H1 (cell line): Measurements from ENCODE around the gene PRSS36. TPM values are rescaled to one million over a fixed set of nuclear protein-coding genes. Genes with fewer than 3 reads are reported as not detected.

Experiments
- CTCF ChIA-PET: fragments of 300-600 bp; sonication (Branson Sonifier 250); formaldehyde crosslinking; loops from one replicate; lab custom pipeline; 2021; ENCODE audit not compliant: partially characterized antibody; lab: Charles Lee
- POLR2A ChIA-PET: fragments of 300-600 bp; sonication (Branson Sonifier 250); formaldehyde crosslinking; loops from one replicate; lab custom pipeline; 2021; ENCODE audit warnings: inconsistent platforms; ENCODE audit not compliant: partially characterized antibody; lab: Charles Lee
- DNase-seq, 2 experiments: peaks; one replicate each; pipeline versions ENCODE4 v3.0.0 to v3.0.0-alpha.2; 2010 to 2022; ENCODE audit warnings: low spot score in 2 of 2, low read depth in 1 of 2, mixed read lengths in 1 of 2
- FAIRE-seq: peaks from 2 replicates; lab custom pipeline; 2011; peaks lifted over from hg19 to GRCh38; lab: Jason Lieb, UNC
- H2AFZ ChIP-seq: 2 replicates; pipeline ENCODE4 v1.8.1; 2012; ENCODE audit warnings: low read length, inconsistent platforms
- H2AK5ac ChIP-seq: 2 replicates; pipeline ENCODE4 v1.6.1; 2013; ENCODE audit warnings: low read depth, low read length
- H2BK120ac ChIP-seq: replicated peaks from 2 replicates; pipeline ENCODE3; 2013; ENCODE audit warnings: low read depth, low read length, inconsistent platforms
- H2BK12ac ChIP-seq: 2 replicates; pipeline ENCODE4 v1.6.1; 2013; ENCODE audit warnings: low read depth, low read length
- H2BK15ac ChIP-seq: 2 replicates; pipeline ENCODE4 v1.6.1; 2013; ENCODE audit warnings: low read length
- H2BK20ac ChIP-seq: 2 replicates; pipeline ENCODE4 v1.6.1; 2013; ENCODE audit warnings: low read length
- H2BK5ac ChIP-seq: 2 replicates; pipeline ENCODE4 v1.6.1; 2013; ENCODE audit warnings: low read depth, low read length
- H3K14ac ChIP-seq: 2 replicates; pipeline ENCODE4 v1.6.1; 2013; ENCODE audit warnings: inconsistent platforms; ENCODE audit not compliant: insufficient read length
- H3K18ac ChIP-seq: 2 replicates; pipeline ENCODE4 v1.6.1; 2013; ENCODE audit warnings: low read length; ENCODE audit errors: extremely low read depth
- H3K23ac ChIP-seq: 2 replicates; pipeline ENCODE4 v1.6.1; 2013; ENCODE audit warnings: inconsistent platforms; ENCODE audit not compliant: insufficient read length
- H3K23me2 ChIP-seq: 2 replicates; pipeline ENCODE4 v1.6.1; 2013; ENCODE audit warnings: low read depth, low read length
- H3K27ac ChIP-seq: 2 replicates; pipeline ENCODE4 v1.6.1; 2011; ENCODE audit warnings: low read depth, low read length, inconsistent platforms
- H3K27me3 ChIP-seq, 4 experiments: replicated peaks in 1 of 4; 1 replicate in 1 of 4; 2 replicates in 3 of 4; pipeline versions ENCODE4 v1.6.1 to v1.8.1; 2011 to 2013; ENCODE audit warnings: low read length in 3 of 4, mild to moderate bottlenecking in 3 of 4, inconsistent platforms in 2 of 4, mixed read lengths in 2 of 4, moderate library complexity in 1 of 4; ENCODE audit not compliant: control insufficient read depth in 3 of 4, insufficient read depth in 3 of 4; ENCODE audit errors: extremely low read depth in 1 of 4
- H3K36me3 ChIP-seq, 4 experiments: 2 replicates each; pipeline versions ENCODE4 v1.6.1 to v1.8.1; 2011 to 2013; ENCODE audit warnings: mild to moderate bottlenecking in 4 of 4, low read length in 3 of 4, moderate library complexity in 2 of 4, control low read depth in 1 of 4, inconsistent platforms in 1 of 4; ENCODE audit not compliant: insufficient read depth in 4 of 4, control insufficient read depth in 2 of 4
- H3K4ac ChIP-seq: replicated peaks from 2 replicates; pipeline ENCODE3; 2013; ENCODE audit warnings: low read length, low read depth, mixed read lengths, inconsistent platforms; ENCODE audit not compliant: insufficient read length
- H3K4me1 ChIP-seq, 4 experiments: replicated peaks in 1 of 4; 1 replicate in 1 of 4; 2 replicates in 3 of 4; pipeline versions ENCODE4 v1.6.1 to v1.8.1; 2011 to 2013; ENCODE audit warnings: low read length in 3 of 4, inconsistent platforms in 2 of 4, mixed read lengths in 1 of 4; ENCODE audit not compliant: insufficient read depth in 4 of 4, control insufficient read depth in 3 of 4
- H3K4me2 ChIP-seq, 2 experiments: 2 replicates each; pipeline versions ENCODE4 v1.6.1 to v1.8.1; 2011 to 2013; ENCODE audit warnings: low read depth in 2 of 2, low read length in 2 of 2, control low read depth in 1 of 2, inconsistent platforms in 1 of 2, mild to moderate bottlenecking in 1 of 2; ENCODE audit not compliant: insufficient read depth in 1 of 2
- H3K4me3 ChIP-seq, 4 experiments: fragments of 200-600, 300-600 bp in 1 of 4; sonication (generic), shearing (Covaris generic), sonication (Bioruptor Twin) in 1 of 4; 2 replicates each; pipeline versions ENCODE4 v1.5.1 to v1.8.1; 2011 to 2016; ENCODE audit warnings: low read length in 4 of 4, low read depth in 3 of 4, control low read depth in 2 of 4, inconsistent platforms in 2 of 4, mild to moderate bottlenecking in 2 of 4, mixed read lengths in 1 of 4, moderate library complexity in 1 of 4; ENCODE audit not compliant: insufficient read depth in 2 of 4; ENCODE audit errors: extremely low read depth in 1 of 4
- H3K56ac ChIP-seq: replicated peaks from 2 replicates; pipeline ENCODE3; 2013; ENCODE audit warnings: low read depth, mild to moderate bottlenecking, mixed read lengths, low read length, inconsistent platforms; ENCODE audit not compliant: insufficient read length
- H3K79me1 ChIP-seq: 2 replicates; pipeline ENCODE4 v1.6.1; 2013; ENCODE audit warnings: low read depth, low read length, control low read depth
- H3K79me2 ChIP-seq, 2 experiments: 2 replicates each; pipeline versions ENCODE4 v1.6.1 to v1.8.1; 2012 to 2013; ENCODE audit warnings: low read length in 2 of 2, mild to moderate bottlenecking in 2 of 2, inconsistent platforms in 1 of 2; ENCODE audit not compliant: insufficient read depth in 2 of 2, control insufficient read depth in 1 of 2
- H3K9ac ChIP-seq, 4 experiments: replicated peaks in 1 of 4; 1 replicate in 1 of 4; 2 replicates in 3 of 4; pipeline versions ENCODE4 v1.6.1 to v1.8.1; 2011 to 2013; ENCODE audit warnings: low read depth in 3 of 4, low read length in 3 of 4, control low read depth in 2 of 4, mild to moderate bottlenecking in 2 of 4, moderate library complexity in 2 of 4, inconsistent platforms in 1 of 4; ENCODE audit errors: extremely low read depth in 1 of 4
- H3K9me3 ChIP-seq, 2 experiments: 2 replicates each; pipeline versions ENCODE4 v1.6.1 to v1.8.1; 2012 to 2013; ENCODE audit warnings: mild to moderate bottlenecking in 2 of 2, moderate library complexity in 2 of 2, control low read depth in 1 of 2, inconsistent platforms in 1 of 2, low read depth in 1 of 2, low read length in 1 of 2, mixed read lengths in 1 of 2; ENCODE audit not compliant: insufficient read depth in 2 of 2
- H4K20me1 ChIP-seq, 2 experiments: replicated peaks in 1 of 2; 2 replicates each; pipeline versions ENCODE3 to v1.8.1; 2011 to 2013; ENCODE audit warnings: inconsistent platforms in 2 of 2, low read length in 2 of 2, mild to moderate bottlenecking in 1 of 2; ENCODE audit not compliant: insufficient read depth in 2 of 2, control insufficient read depth in 1 of 2
- H4K5ac ChIP-seq: 2 replicates; pipeline ENCODE4 v1.6.1; 2013; ENCODE audit warnings: low read length, low read depth, mixed read lengths, inconsistent platforms; ENCODE audit not compliant: insufficient read length
- H4K8ac ChIP-seq: 2 replicates; pipeline ENCODE4 v1.8.0; 2013; ENCODE audit warnings: mild to moderate bottlenecking, moderate library complexity, low read length, inconsistent platforms; ENCODE audit not compliant: insufficient read depth; ENCODE audit errors: extremely low read depth
- H4K91ac ChIP-seq: replicated peaks from 2 replicates; pipeline ENCODE3; 2013; ENCODE audit warnings: low read length, mixed read lengths, inconsistent platforms; ENCODE audit not compliant: insufficient read length
- ASH2L ChIP-seq: fragments of 200-600, 300-600 bp; sonication (generic); IDR thresholded peaks from one replicate; pipeline ENCODE4 v1.7.1; 2017; ENCODE audit warnings: low read length
- BACH1 ChIP-seq: IDR thresholded peaks from 2 replicates; pipeline ENCODE4 v1.6.1; 2012; ENCODE audit warnings: low read length, improper control_type of control experiment
- CHD2 ChIP-seq: IDR thresholded peaks from 2 replicates; pipeline ENCODE4 v1.6.1; 2012; ENCODE audit warnings: low read length, improper control_type of control experiment
- CTBP2 ChIP-seq: IDR thresholded peaks from 2 replicates; pipeline ENCODE4 v1.7.0; 2011; ENCODE audit warnings: borderline replicate concordance, mild to moderate bottlenecking, moderate library complexity, mixed read lengths, low read length; ENCODE audit not compliant: insufficient read depth, insufficient read length
- JUN ChIP-seq: IDR thresholded peaks from 2 replicates; pipeline ENCODE4 v1.6.1; 2011; ENCODE audit warnings: low read depth, mild to moderate bottlenecking, improper control_type of control experiment, low read length
- RAD21 ChIP-seq, 2 experiments: IDR thresholded peaks in 1 of 2; conservative IDR thresholded peaks in 1 of 2; 2 replicates each; pipeline ENCODE4 v1.6.1; 2011; ENCODE audit warnings: low read depth in 2 of 2, low read length in 2 of 2, improper control_type of control experiment in 1 of 2, inconsistent platforms in 1 of 2, mild to moderate bottlenecking in 1 of 2, moderate library complexity in 1 of 2
- SIRT6 ChIP-seq: IDR thresholded peaks from one replicate; pipeline ENCODE4 v1.7.1; 2012; ENCODE audit warnings: low read length, inconsistent platforms
- SP1 ChIP-seq: IDR thresholded peaks from 2 replicates; pipeline ENCODE4 v1.6.1; 2011; ENCODE audit warnings: low read depth, low read length
- WGBS, 2 experiments: shearing (Covaris generic) in 1 of 2; methylation state at CpG; one replicate each; pipeline versions ENCODE4 v1.1.6 to v1.1.7; 2013 to 2015; ENCODE audit warnings: low lambda C conversion rate in 2 of 2, mixed read lengths in 2 of 2, inconsistent platforms in 1 of 2, low coverage in 1 of 2, missing lambda C conversion rate in 1 of 2; ENCODE audit not compliant: insufficient replicate concordance in 2 of 2, insufficient coverage in 1 of 2, insufficient read length in 1 of 2; ENCODE audit errors: extremely low coverage in 1 of 2, missing lambda C conversion rate in 1 of 2; 5-methylcytosine and 5-hydroxymethylcytosine counted together
- polyA plus RNA-seq, 7 experiments: library from polyadenylated mRNA; depleted of rRNA in 3 of 7; stranded (reverse) in 5 of 7; unstranded in 2 of 7; fragments of >200 nt in 5 of 7; fragments of 200-250 nt in 2 of 7; gene quantifications; 1 replicate in 5 of 7; 2 replicates in 1 of 7; 4 replicates in 1 of 7; pipeline versions ENCODE4 v1.2.1 to v1.2.3, GENCODE V29; 2011 to 2013; ENCODE audit warnings: missing spikeins in 2 of 7, mixed read lengths in 2 of 7
- total RNA-seq: library from RNA; stranded (reverse); fragmentation: NEBNext Ultra II Directional; extraction: Animal tissue kit (Norgen Biotek cat#: 25700); gene quantifications from 2 replicates; pipeline ENCODE4 v1.2.1, GENCODE V29; 2021
- TF ChIP-seq, protein P1 (sequence below): IDR thresholded peaks from 2 replicates; pipeline ENCODE4 v1.6.1; 2011; ENCODE audit warnings: low read length, improper control_type of control experiment
- TF ChIP-seq, protein P2 (sequence below), 3 experiments: IDR thresholded peaks; 1 replicate in 2 of 3; 2 replicates in 1 of 3; pipeline versions ENCODE4 v1.5.1 to v1.6.1; 2011; ENCODE audit warnings: low read length in 3 of 3, mild to moderate bottlenecking in 3 of 3, inconsistent platforms in 2 of 3, low read depth in 1 of 3, moderate library complexity in 1 of 3; ENCODE audit not compliant: insufficient read depth in 1 of 3; ENCODE audit errors: control extremely low read depth in 1 of 3

PRSS36 gene
- total and polyA plus RNA-seq, 2 of the 8 experiments (the other 6 are each of a cell fraction or from before 2014, with no cell fraction given) = 1.3 to 1.9 TPM

DNA sequence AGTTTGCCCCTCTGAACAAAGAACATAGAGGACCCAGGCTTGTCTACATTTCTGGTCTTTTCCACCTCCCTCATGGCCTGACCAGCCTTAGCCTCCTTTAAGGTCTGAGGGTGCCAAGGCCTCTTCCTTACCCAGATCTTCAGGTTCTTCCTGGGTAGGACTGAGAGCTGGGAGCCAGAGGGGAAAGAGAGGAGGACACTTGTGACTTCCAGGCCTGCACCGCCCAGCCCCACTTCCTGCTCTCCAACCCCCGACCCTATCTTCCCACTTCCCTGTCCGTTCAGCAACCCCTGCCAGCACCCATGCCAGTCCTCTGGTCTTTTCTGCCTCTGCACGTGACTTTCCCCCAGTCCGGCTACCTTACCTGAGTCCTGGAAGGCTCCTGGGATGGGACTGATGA is 534 bp downstream of the PRSS36 start:
- H2BK15ac ChIP-seq = peak overlapping the region; percentile 81; the same call in 1 of the 2 replicates
- H2BK5ac ChIP-seq = peak overlapping the region; percentile 26; the same call in 1 of the 2 replicates
- no peaks in the 10 kb centered on the region for H4K20me1 ChIP-seq
- no peak overlapping the region; a peak in 2 of 4 replicates for H3K4me2 ChIP-seq
- DNase-seq (no peak), FAIRE-seq (no peak)
- H3K27me3 ChIP-seq = peaks cover 0 to 11% (median 5%) of the 10 kb centered on the region in 4 experiments; a peak in 4 of 7 replicates
- H2BK12ac ChIP-seq = 0 out of 2 replicates have a peak overlapping the region, but pooled peaks have one; percentile 53
- H2BK120ac ChIP-seq = no peak overlapping the region
- H4K8ac ChIP-seq = no peak overlapping the region
- 67% methylated on average over 2 of the region's 5 CpGs; no CpG with 5 or more reads in 1 of the 2 experiments for WGBS, 2 experiments
- no peaks in the 10 kb centered on the region for H3K36me3 ChIP-seq
- peaks cover 0 to 18% (median 4%) of the 10 kb centered on the region in 4 experiments; a peak in 5 of 7 replicates for H3K4me1 ChIP-seq
- no peak overlapping the region for H3K18ac ChIP-seq
- H3K4me3 ChIP-seq = no peak overlapping the region
- H3K9me3 ChIP-seq = no peaks in the 10 kb centered on the region
- H3K79me2 ChIP-seq = no peaks in the 10 kb centered on the region
- no peak overlapping the region for H2BK20ac ChIP-seq
- H3K56ac ChIP-seq = no peak overlapping the region
- H3K27ac ChIP-seq = no peak overlapping the region
- no peaks in the 10 kb centered on the region for H3K79me1 ChIP-seq
- POLR2A ChIA-PET = interaction anchor here (1.6 to 34.9 kb wide), 5 partner anchors 8 to 33 kb away, joined by 5 to 713 read pairs (median 17); partner anchors contain the start of genes BCKDK, FUS, KAT8 and PRSS8
- H3K23me2 ChIP-seq = peaks cover 7% of the 10 kb centered on the region; the same call in 1 of the 2 replicates
- H3K23ac ChIP-seq = no peak overlapping the region
- no peak overlapping the region for H3K14ac ChIP-seq
- H3K9ac ChIP-seq = no peak overlapping the region
- CTCF ChIA-PET = interaction anchor here (0.6 to 1.5 kb wide), 3 partner anchors 10 to 574 kb away, joined by 3 to 5 read pairs (median 3); no protein-coding TSS in a partner anchor
- no peak overlapping the region for H3K4ac ChIP-seq
- no peak overlapping the region for H4K5ac ChIP-seq
- no peak overlapping the region; the same call in 1 of the 2 replicates for H2AK5ac ChIP-seq
- no peak overlapping the region for H2AFZ ChIP-seq
- no peak overlapping the region for H4K91ac ChIP-seq
- TF ChIP-seq, protein P1, sequence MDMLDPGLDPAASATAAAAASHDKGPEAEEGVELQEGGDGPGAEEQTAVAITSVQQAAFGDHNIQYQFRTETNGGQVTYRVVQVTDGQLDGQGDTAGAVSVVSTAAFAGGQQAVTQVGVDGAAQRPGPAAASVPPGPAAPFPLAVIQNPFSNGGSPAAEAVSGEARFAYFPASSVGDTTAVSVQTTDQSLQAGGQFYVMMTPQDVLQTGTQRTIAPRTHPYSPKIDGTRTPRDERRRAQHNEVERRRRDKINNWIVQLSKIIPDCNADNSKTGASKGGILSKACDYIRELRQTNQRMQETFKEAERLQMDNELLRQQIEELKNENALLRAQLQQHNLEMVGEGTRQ = no peak
- TF ChIP-seq RAD21 (IDR thresholded peaks at IDR 0.05 in 1 of 2, conservative IDR thresholded peaks at IDR 0.05 in 1 of 2; ENCODE audit: low read depth in 2 of 2, low read length in 2 of 2) (no peak), BACH1 (no peak), JUN (no peak), CHD2 (no peak), SIRT6 (no peak), CTBP2 (no peak), SP1 (no peak), ASH2L (no peak)
- TF ChIP-seq, protein P2, sequence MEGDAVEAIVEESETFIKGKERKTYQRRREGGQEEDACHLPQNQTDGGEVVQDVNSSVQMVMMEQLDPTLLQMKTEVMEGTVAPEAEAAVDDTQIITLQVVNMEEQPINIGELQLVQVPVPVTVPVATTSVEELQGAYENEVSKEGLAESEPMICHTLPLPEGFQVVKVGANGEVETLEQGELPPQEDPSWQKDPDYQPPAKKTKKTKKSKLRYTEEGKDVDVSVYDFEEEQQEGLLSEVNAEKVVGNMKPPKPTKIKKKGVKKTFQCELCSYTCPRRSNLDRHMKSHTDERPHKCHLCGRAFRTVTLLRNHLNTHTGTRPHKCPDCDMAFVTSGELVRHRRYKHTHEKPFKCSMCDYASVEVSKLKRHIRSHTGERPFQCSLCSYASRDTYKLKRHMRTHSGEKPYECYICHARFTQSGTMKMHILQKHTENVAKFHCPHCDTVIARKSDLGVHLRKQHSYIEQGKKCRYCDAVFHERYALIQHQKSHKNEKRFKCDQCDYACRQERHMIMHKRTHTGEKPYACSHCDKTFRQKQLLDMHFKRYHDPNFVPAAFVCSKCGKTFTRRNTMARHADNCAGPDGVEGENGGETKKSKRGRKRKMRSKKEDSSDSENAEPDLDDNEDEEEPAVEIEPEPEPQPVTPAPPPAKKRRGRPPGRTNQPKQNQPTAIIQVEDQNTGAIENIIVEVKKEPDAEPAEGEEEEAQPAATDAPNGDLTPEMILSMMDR (IDR thresholded peaks at IDR 0.05; ENCODE audit: control extremely low read depth in 1 of 3, insufficient read depth in 1 of 3, low read depth in 1 of 3, low read length in 3 of 3) = no peak
